WERI-Rb-1 (cell line): ENCODE measurements around the gene TEX2.

Experiments used
- DNase-seq: peaks from one replicate; pipeline ENCODE4 v3.0.0-alpha.2; 2020
- H3K27ac ChIP-seq: fragments of 250-450 bp; sonication (Bioruptor Pico); 2 replicates; pipeline ENCODE4 v1.5.1; 2020; ENCODE audit warnings: mild to moderate bottlenecking, moderate library complexity
- H3K27me3 ChIP-seq: fragments of 250-450 bp; sonication (Bioruptor Pico); 2 replicates; pipeline ENCODE4 v1.5.1; 2021; ENCODE audit warnings: mild to moderate bottlenecking, low read depth, moderate library complexity; ENCODE audit not compliant: insufficient read depth, severe bottlenecking
- H3K36me3 ChIP-seq: fragments of 250-450 bp; sonication (Bioruptor Pico); 2 replicates; pipeline ENCODE4 v1.5.1; 2020; ENCODE audit warnings: mild to moderate bottlenecking, moderate library complexity
- H3K4me3 ChIP-seq: 2 replicates; pipeline ENCODE4 v1.5.1; 2011; ENCODE audit warnings: low read depth, mild to moderate bottlenecking, control low read depth, low read length
- H3K9me3 ChIP-seq: fragments of 250-450 bp; sonication (Bioruptor Pico); 2 replicates; pipeline ENCODE4 v1.5.1; 2021; ENCODE audit warnings: mild to moderate bottlenecking, moderate library complexity; ENCODE audit not compliant: severe bottlenecking
- TF ChIP-seq, protein P1 (sequence below): IDR thresholded peaks from 2 replicates; pipeline ENCODE4 v1.5.1; 2011; ENCODE audit warnings: low read depth, mild to moderate bottlenecking, control low read depth, inconsistent platforms, low read length

TEX2 gene

GRCh38 chr17:64103391-64104364 is 159.4 kb downstream of the TEX2 start:
- no peak for DNase-seq
- Histone ChIP-seq H3K27me3 (no peaks in the 10 kb centered on the region), H3K36me3 (no peaks in the 10 kb centered on the region), H3K4me3 (no peak overlapping the region), H3K9me3 (no peaks in the 10 kb centered on the region), H3K27ac (no peak overlapping the region)
- TF ChIP-seq, protein P1, sequence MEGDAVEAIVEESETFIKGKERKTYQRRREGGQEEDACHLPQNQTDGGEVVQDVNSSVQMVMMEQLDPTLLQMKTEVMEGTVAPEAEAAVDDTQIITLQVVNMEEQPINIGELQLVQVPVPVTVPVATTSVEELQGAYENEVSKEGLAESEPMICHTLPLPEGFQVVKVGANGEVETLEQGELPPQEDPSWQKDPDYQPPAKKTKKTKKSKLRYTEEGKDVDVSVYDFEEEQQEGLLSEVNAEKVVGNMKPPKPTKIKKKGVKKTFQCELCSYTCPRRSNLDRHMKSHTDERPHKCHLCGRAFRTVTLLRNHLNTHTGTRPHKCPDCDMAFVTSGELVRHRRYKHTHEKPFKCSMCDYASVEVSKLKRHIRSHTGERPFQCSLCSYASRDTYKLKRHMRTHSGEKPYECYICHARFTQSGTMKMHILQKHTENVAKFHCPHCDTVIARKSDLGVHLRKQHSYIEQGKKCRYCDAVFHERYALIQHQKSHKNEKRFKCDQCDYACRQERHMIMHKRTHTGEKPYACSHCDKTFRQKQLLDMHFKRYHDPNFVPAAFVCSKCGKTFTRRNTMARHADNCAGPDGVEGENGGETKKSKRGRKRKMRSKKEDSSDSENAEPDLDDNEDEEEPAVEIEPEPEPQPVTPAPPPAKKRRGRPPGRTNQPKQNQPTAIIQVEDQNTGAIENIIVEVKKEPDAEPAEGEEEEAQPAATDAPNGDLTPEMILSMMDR, result no peak

DNA sequence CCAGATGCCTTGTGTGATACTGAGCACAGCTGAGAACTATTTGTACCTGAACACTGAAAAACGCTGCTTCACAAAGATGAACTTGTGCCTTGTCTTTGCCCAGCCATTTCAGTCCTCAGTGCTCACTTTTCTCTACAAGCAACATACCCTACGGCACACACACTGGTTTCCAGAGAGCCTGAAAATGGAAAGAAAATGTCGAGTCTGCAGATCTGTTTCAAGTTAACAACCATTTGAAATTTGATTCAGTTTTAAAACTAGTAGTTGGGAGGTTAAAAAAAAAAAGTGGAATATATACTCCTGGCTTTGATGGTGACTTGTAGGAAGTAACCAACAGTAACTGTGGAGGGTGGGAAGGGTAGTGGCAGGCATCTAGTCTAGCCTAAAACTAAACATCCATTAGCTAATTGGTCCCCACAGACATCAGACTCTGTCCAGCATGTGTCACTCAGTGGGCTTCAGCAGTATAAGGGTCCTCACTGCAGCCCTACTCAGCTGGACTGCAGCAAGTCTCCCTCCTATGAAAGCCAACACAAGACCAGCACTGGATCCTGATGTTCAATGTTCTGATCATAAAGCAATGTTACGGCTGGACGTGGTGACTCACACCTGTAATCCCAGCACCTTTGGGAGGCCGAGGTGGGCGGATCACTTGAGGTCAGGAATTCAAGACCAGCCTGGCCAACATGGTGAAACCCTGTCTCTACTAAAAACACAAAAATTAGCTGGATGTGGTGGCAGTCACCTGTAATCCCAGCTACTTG is 160.3 kb downstream of the TEX2 start:
- peaks cover 3% of the 10 kb centered on the region; the same call in 1 of the 2 replicates for H3K36me3 ChIP-seq
- DNase-seq, result no peak
- H3K4me3 ChIP-seq, result no peak overlapping the region
- no peaks in the 10 kb centered on the region for H3K9me3 ChIP-seq
- H3K27me3 ChIP-seq, result no peaks in the 10 kb centered on the region
- TF ChIP-seq, protein P1, result no peak
- H3K27ac ChIP-seq, result no peak overlapping the region

DNA sequence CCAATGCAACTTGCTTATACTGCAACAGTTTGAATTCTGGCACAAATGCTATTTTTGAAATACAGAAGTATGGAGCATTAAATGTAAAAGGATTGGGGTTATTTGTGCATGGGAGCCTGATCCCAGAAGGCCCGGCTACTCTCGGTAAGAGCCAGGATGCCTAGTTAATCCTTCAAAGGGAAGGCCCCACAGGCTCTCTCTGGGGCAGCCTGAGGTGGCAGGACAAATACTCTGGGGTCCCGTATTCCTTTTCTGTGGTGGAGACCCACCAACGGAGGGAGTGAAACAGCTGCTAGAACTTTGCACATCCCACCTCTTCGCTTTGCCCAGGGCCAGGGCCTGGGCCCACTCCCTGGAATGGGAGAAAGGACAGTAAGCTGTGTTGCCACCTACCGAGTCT is 163.5 kb downstream of the TEX2 start:
- peak; percentile 67 for DNase-seq
- H3K27me3 ChIP-seq, result no peaks in the 10 kb centered on the region
- peaks cover 12% of the 10 kb centered on the region for H3K36me3 ChIP-seq
- peak overlapping the region; percentile 74 for H3K27ac ChIP-seq
- H3K4me3 ChIP-seq, result no peak overlapping the region
- no peaks in the 10 kb centered on the region for H3K9me3 ChIP-seq
- TF ChIP-seq, protein P1, result no peak
